Stimulated activated CD8-positive, alpha-beta memory T cell treated with anti-CD3 and anti-CD28 coated beads, Interleukin-2, amount 100 ng/mL, for 48 hours (primary cell): ENCODE results near the gene EOLA1.
"Not testable (repeated sequence)": the region's sequence is repeated elsewhere in the genome, so short reads cannot be mapped to it uniquely, and the experiment has no call there.

Experiments used
- DNase-seq, 2 donors: peaks; one replicate each; pipeline ENCODE4 v3.0.0-alpha.2; 2020; ENCODE audit warnings: low read depth in 2 of 2

Gene EOLA1

GRCh38 chrX:149541521-149542047, 772 bp downstream of the EOLA1 start:
- no peak for DNase-seq

GRCh38 chrX:149545545-149546543, 5.0 kb downstream of the EOLA1 start:
- DNase-seq, result not testable (repeated sequence)

- DNase-seq, result not testable (repeated sequence)
These were observed 6.2 kb downstream of the EOLA1 start for GRCh38 chrX:149546962-149547361.

GRCh38 chrX:149547782-149548181, 7.0 kb downstream of the EOLA1 start:
- DNase-seq, result not testable (repeated sequence)

- DNase-seq, result not testable (repeated sequence)
These were observed 8.9 kb downstream of the EOLA1 start, which contains the start of gene HSFX3 for GRCh38 chrX:149549701-149550100. Gene HSFX3 (minus strand): TSS chrX:149549924. CDS start chrX:149549852, 72 bp downstream.

- DNase-seq, result not testable (repeated sequence)
These were observed 9.6 kb downstream of the EOLA1 start for GRCh38 chrX:149550454-149550853.

GRCh38 chrX:149551245-149551938, 10.6 kb downstream of the EOLA1 start:
- not testable (repeated sequence) for DNase-seq

- not testable (repeated sequence) for DNase-seq
These were observed 11.1 kb downstream of the EOLA1 start for GRCh38 chrX:149551939-149552248.

GRCh38 chrX:149555251-149555650, 14.4 kb downstream of the EOLA1 start:
- DNase-seq, result not testable (repeated sequence)

- DNase-seq, result no peak
These were observed 22.5 kb downstream of the EOLA1 start for GRCh38 chrX:149563359-149563758.

- no peak for DNase-seq
These were observed 27.0 kb downstream of the EOLA1 start for GRCh38 chrX:149567621-149568417.

GRCh38 chrX:149568701-149569296, 28.0 kb downstream of the EOLA1 start:
- DNase-seq, result no peak

GRCh38 chrX:149569770-149570169, 29.0 kb downstream of the EOLA1 start:
- DNase-seq, result no peak

- DNase-seq, result no peak
These were observed 29.9 kb downstream of the EOLA1 start for GRCh38 chrX:149570668-149571067.

- DNase-seq, result no peak
These were observed 31.0 kb downstream of the EOLA1 start for GRCh38 chrX:149571770-149572169.

- no peak for DNase-seq
These were observed 31.9 kb downstream of the EOLA1 start for GRCh38 chrX:149572743-149573142.

- DNase-seq, result not testable (repeated sequence)
These were observed 32.6 kb downstream of the EOLA1 start for GRCh38 chrX:149573456-149573855.

GRCh38 chrX:149585631-149586030, 44.8 kb downstream of the EOLA1 start:
- DNase-seq, result not testable (repeated sequence)

GRCh38 chrX:149587359-149587758, 46.5 kb downstream of the EOLA1 start, which contains the start of gene MAGEA9B:
Gene MAGEA9B (minus strand): TSS chrX:149587459. CDS start chrX:149583179, 4,280 bp downstream.
- DNase-seq, result not testable (repeated sequence)

GRCh38 chrX:149590993-149591392, 50.2 kb downstream of the EOLA1 start:
- not testable (repeated sequence) for DNase-seq

GRCh38 chrX:149595214-149595613, 54.4 kb downstream of the EOLA1 start, which contains the start of gene HSFX2:
Gene HSFX2 (minus strand): TSS chrX:149595314. CDS start chrX:149594700, 614 bp downstream.
- not testable (repeated sequence) for DNase-seq
